ENCODE results near the gene SLIT3. TPM values are rescaled to one million over a fixed set of nuclear protein-coding genes. Genes with fewer than 3 reads are reported as not detected.

SLIT3 gene
- total and polyA plus RNA-seq, 2 donors (not counting 3 experiments of a cell fraction or from before 2014, with no cell fraction given) = 0.90 to 1.0 TPM

DNA sequence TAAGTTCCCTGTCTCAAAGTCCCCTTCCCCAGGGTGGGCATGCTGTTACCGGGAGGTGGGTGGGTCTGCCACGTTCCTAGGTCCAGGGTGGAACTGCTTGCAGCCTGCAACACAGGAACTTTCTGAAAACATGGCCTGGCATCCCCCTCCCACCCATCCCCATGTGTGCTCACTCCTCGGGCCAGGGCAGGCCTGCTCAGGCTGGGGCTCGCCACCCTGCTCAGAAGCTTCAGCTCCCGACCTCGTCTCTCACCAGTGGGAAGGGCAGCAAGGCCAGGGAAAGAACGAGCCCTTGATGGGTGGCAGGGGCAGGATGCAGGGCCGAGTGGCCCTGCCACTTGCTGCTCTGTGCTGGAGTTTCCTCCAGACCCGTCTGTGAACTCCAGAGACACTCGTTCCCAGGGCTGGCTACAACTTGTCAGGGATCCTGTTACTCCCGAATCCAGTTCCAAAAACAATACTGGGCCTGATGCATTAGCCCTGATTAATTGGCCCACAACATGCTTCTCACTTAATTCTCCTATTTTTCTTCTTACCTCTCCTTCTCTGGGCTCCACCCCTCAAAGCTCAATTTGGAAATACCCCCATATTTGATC lies 197.3 kb downstream of the SLIT3 start:
- no TSS peak for BruUV-seq (replicated peaks)
- Histone ChIP-seq H3K36me3 (ENCODE audit: control insufficient read depth in 2 of 2, extremely low read depth in 1 of 2, insufficient read depth in 2 of 2, low read length in 2 of 2) (no peaks in the 10 kb centered on the region), H4K20me1 (replicated peaks; ENCODE audit: control insufficient read depth, extremely low read depth, insufficient read depth, low read length) (no peaks in the 10 kb centered on the region), H3K27ac (ENCODE audit: insufficient read depth, low read depth, low read length) (no peak overlapping the region), H3K4me2 (ENCODE audit: insufficient read depth, low read length) (no peak overlapping the region), H2AFZ (ENCODE audit: low read depth, low read length) (no peak overlapping the region), H3K9me3 (replicated peaks; ENCODE audit: control insufficient read depth, insufficient read depth, low read length) (no peaks in the 10 kb centered on the region), H3K79me2 (ENCODE audit: control insufficient read depth, insufficient read depth, low read length) (no peaks in the 10 kb centered on the region), H3K9me1 (replicated peaks; ENCODE audit: control insufficient read depth, extremely low read depth, insufficient read depth, low read length) (no peaks in the 10 kb centered on the region), H3K4me1 (ENCODE audit: control insufficient read depth, extremely low read depth, insufficient read depth, low read length) (no peaks in the 10 kb centered on the region), H3K9ac (replicated peaks; ENCODE audit: extremely low read depth, insufficient read depth, low read length) (no peak overlapping the region), H3K4me3 (replicated peaks in 1 of 3; ENCODE audit: insufficient read depth in 1 of 3, low read depth in 1 of 3, low read length in 3 of 3) (no peak overlapping the region), H3K27me3 (ENCODE audit: control insufficient read depth in 2 of 2, insufficient read depth in 2 of 2, low read length in 2 of 2) (no peaks in the 10 kb centered on the region)
- intact Hi-C loops (cut with micrococcal nuclease) (no loop called here), dilution Hi-C loops (cut with MboI; ENCODE audit: extremely low pct_ligation_motif_present, low sequenced_read_pairs) (no loop called here)
- no peak for FAIRE-seq
- ChIA-PET CTCF (no interaction called here), POLR2A (no interaction called here)
- TF ChIP-seq FOS (IDR thresholded peaks at IDR 0.05; ENCODE audit: borderline replicate concordance, insufficient read depth, low read length) (no peak), EZH2 (IDR thresholded peaks at IDR 0.05; ENCODE audit: borderline replicate concordance, low read depth, low read length, severe bottlenecking) (no peak), MAX (IDR thresholded peaks at IDR 0.05; ENCODE audit: insufficient read depth, insufficient read length) (no peak), POLR2AphosphoS5 (IDR thresholded peaks at IDR 0.05; ENCODE audit: insufficient read depth, low read depth, low read length) (no peak), POLR2A (IDR thresholded peaks at IDR 0.05; ENCODE audit: low read depth, low read length) (no peak), JUN (IDR thresholded peaks at IDR 0.05; ENCODE audit: borderline replicate concordance, insufficient read depth, insufficient read length, low read depth) (no peak), MYC (IDR thresholded peaks at IDR 0.05; ENCODE audit: low read depth, low read length) (no peak), GATA2 (IDR thresholded peaks at IDR 0.05; ENCODE audit: insufficient read depth, insufficient read length, low read depth, low read length) (no peak)
- TF ChIP-seq, protein P1, sequence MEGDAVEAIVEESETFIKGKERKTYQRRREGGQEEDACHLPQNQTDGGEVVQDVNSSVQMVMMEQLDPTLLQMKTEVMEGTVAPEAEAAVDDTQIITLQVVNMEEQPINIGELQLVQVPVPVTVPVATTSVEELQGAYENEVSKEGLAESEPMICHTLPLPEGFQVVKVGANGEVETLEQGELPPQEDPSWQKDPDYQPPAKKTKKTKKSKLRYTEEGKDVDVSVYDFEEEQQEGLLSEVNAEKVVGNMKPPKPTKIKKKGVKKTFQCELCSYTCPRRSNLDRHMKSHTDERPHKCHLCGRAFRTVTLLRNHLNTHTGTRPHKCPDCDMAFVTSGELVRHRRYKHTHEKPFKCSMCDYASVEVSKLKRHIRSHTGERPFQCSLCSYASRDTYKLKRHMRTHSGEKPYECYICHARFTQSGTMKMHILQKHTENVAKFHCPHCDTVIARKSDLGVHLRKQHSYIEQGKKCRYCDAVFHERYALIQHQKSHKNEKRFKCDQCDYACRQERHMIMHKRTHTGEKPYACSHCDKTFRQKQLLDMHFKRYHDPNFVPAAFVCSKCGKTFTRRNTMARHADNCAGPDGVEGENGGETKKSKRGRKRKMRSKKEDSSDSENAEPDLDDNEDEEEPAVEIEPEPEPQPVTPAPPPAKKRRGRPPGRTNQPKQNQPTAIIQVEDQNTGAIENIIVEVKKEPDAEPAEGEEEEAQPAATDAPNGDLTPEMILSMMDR (IDR thresholded peaks at IDR 0.05; ENCODE audit: extremely low read depth in 1 of 2, insufficient read depth in 1 of 2, low read depth in 1 of 2, low read length in 2 of 2) = no peak
- no peak for DNase-seq (ENCODE audit: low read depth, low spot score)
